ENCODE results near the gene SHROOM3. TPM values are rescaled to one million over a fixed set of nuclear protein-coding genes. Genes with fewer than 3 reads are reported as not detected.

SHROOM3 gene
- total and polyA plus RNA-seq, 8 donors, result 6.1 to 212 (median 77.6) TPM

DNA sequence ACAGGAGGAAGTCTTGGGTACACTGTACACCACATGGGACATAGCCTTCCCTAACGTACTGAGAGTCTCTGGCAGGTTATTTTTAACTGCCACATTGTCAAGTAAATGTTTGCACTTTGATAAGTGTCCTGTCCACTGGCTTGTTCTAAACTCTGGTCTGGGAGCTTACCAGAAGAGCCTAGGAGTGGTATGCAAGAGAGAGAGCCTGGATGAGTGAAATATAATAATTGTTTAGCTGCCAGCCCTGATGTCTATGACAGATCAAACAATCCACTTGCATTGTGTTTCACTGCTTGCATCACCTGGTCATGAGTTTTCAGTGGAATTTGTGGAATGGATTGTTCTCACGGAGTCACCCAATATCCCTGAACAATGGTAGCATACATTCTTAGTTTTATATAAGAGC lies 91.6 kb downstream of the SHROOM3 start:
- H3K27ac ChIP-seq, result peak overlapping the region; percentile 54 to 74 (median 71)
- peak; percentile 45 to 63 for DNase-seq
- peaks cover 0 to 3% (median 1%) of the 10 kb centered on the region in 4 donors for H3K9me3 ChIP-seq
- 15 to 35% (median 25%) methylated on average over 2 of the region's 2 CpGs for WGBS, 5 donors
- intact Hi-C loops (cut with DNase I; ENCODE audit: low total_unique reads), result no loop called here
- H3K27me3 ChIP-seq, result no peaks in the 10 kb centered on the region
- H3K36me3 ChIP-seq, result no peaks in the 10 kb centered on the region
- TF ChIP-seq POLR2AphosphoS5 (IDR thresholded peaks at IDR 0.05), result peak in 2 of 3 donors; percentile 82 to 87
- TF ChIP-seq POLR2A (IDR thresholded peaks at IDR 0.05), result peak in 1 of 4 donors; percentile 10
- TF ChIP-seq EP300 (IDR thresholded peaks at IDR 0.05), result no peak
- TF ChIP-seq, protein P1, sequence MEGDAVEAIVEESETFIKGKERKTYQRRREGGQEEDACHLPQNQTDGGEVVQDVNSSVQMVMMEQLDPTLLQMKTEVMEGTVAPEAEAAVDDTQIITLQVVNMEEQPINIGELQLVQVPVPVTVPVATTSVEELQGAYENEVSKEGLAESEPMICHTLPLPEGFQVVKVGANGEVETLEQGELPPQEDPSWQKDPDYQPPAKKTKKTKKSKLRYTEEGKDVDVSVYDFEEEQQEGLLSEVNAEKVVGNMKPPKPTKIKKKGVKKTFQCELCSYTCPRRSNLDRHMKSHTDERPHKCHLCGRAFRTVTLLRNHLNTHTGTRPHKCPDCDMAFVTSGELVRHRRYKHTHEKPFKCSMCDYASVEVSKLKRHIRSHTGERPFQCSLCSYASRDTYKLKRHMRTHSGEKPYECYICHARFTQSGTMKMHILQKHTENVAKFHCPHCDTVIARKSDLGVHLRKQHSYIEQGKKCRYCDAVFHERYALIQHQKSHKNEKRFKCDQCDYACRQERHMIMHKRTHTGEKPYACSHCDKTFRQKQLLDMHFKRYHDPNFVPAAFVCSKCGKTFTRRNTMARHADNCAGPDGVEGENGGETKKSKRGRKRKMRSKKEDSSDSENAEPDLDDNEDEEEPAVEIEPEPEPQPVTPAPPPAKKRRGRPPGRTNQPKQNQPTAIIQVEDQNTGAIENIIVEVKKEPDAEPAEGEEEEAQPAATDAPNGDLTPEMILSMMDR (IDR thresholded peaks at IDR 0.05), result no peak
- peaks cover 0 to 20% (median 18%) of the 10 kb centered on the region in 4 donors for H3K4me1 ChIP-seq
- no peak overlapping the region for H3K4me3 ChIP-seq

DNA sequence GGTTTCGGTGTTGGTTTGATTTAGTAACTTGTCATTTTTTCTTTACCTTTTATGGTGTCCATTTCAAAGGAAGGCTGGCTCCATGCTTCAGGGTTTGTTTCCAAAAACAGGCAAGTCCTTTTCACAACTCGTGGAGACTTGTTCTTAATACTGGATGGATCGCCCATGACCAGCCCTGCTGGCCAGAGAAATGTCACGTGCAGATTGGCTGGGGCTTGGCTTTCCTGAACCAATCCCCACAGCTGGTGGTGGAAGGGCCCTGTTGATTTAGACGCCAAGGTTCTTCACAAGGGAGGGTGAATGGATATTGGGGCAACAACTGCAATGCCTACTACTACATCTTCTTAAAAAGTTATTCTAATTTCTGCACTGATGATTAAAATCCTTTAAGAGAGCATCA lies 92.6 kb downstream of the SHROOM3 start:
- Histone ChIP-seq H3K4me3 (no peak overlapping the region), H3K9me3 (no peaks in the 10 kb centered on the region), H3K36me3 (no peaks in the 10 kb centered on the region), H3K27ac (no peak overlapping the region), H3K4me1 (peaks cover 0 to 20% (median 18%) of the 10 kb centered on the region in 4 donors), H3K27me3 (no peaks in the 10 kb centered on the region)
- TF ChIP-seq POLR2A (IDR thresholded peaks at IDR 0.05) (no peak), EP300 (IDR thresholded peaks at IDR 0.05) (no peak), POLR2AphosphoS5 (IDR thresholded peaks at IDR 0.05) (peak in 1 of 3 donors; percentile 24)
- TF ChIP-seq, protein P1 (IDR thresholded peaks at IDR 0.05), result no peak
- 74 to 89% (median 84%) methylated on average over 5 of the region's 5 CpGs for WGBS, 5 donors
- intact Hi-C loops (cut with DNase I; ENCODE audit: low total_unique reads), result no loop called here
- no peak for DNase-seq

DNA sequence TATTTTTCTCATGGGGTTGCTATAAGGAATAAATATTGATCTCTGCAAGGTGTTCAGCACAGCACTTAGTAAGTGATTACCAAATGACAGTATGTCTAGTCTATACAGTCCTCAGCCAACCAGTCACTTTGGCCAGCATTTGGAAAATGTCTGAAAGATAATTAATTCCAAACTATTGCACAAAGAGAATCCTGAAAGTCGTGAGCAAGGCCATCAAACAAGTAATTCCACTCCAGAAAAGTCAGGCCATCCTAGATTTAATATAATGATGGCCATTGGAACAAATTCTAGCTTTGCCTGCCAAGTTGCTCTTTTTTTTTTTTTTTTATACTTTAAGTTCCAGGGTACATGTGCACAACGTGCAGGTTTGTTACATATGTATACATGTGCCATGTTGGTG lies 96.6 kb downstream of the SHROOM3 start:
- Histone ChIP-seq H3K4me3 (no peak overlapping the region), H3K36me3 (no peaks in the 10 kb centered on the region), H3K4me1 (peaks cover 0 to 11% (median 7%) of the 10 kb centered on the region in 4 donors), H3K27me3 (no peaks in the 10 kb centered on the region), H3K9me3 (no peaks in the 10 kb centered on the region), H3K27ac (no peak overlapping the region)
- WGBS, 5 donors, result 15 to 38% (median 25%) methylated on average over 2 of the region's 2 CpGs
- intact Hi-C loops (cut with DNase I; ENCODE audit: low total_unique reads), result no loop called here
- TF ChIP-seq EP300 (IDR thresholded peaks at IDR 0.05), result no peak
- TF ChIP-seq, protein P1 (IDR thresholded peaks at IDR 0.05), result no peak
- TF ChIP-seq POLR2AphosphoS5 (IDR thresholded peaks at IDR 0.05), result no peak
- no peak for TF ChIP-seq POLR2A (IDR thresholded peaks at IDR 0.05)
- no peak for DNase-seq

DNA sequence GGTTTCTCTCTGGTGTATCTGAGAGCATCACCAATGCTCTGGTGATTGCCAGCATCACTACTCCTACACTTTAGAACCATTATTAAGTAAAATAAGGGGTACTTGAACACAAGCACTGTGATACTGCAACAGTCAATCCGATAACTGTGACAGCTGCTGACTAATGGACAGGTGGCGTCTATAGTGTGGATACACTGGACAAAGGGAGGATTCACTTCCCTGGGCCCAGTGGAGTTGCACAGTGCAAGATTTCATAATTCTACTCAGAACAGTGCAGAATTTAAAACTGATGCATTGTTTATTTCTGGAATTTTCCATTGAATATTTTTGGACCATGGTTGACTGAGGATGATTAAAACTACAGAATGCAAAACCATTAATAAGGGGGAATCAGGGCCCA lies 97.8 kb downstream of the SHROOM3 start:
- TF ChIP-seq, protein P1 (IDR thresholded peaks at IDR 0.05), result no peak
- TF ChIP-seq POLR2AphosphoS5 (IDR thresholded peaks at IDR 0.05) (no peak), POLR2A (IDR thresholded peaks at IDR 0.05) (no peak), EP300 (IDR thresholded peaks at IDR 0.05) (no peak)
- Histone ChIP-seq H3K27ac (no peak overlapping the region), H3K9me3 (no peaks in the 10 kb centered on the region), H3K36me3 (no peaks in the 10 kb centered on the region), H3K27me3 (no peaks in the 10 kb centered on the region), H3K4me3 (no peak overlapping the region), H3K4me1 (no peaks in the 10 kb centered on the region)
- 48 to 78% (median 68%) methylated on average over 2 of the region's 2 CpGs for WGBS, 5 donors
- DNase-seq, result no peak
- intact Hi-C loops (cut with DNase I; ENCODE audit: low total_unique reads), result no loop called here

Measured in stomach (tissue), 9 donors.